ENCODE results near the gene UCN3. TPM values are rescaled to one million over a fixed set of nuclear protein-coding genes. Genes with fewer than 3 reads are reported as not detected.
"Not testable (repeated sequence)": the region's sequence is repeated elsewhere in the genome, so short reads cannot be mapped to it uniquely, and the experiment has no call there.

The UCN3 gene
- polyA plus RNA-seq, 3 donors = 0.34 to 1.4 (median 0.38) TPM

- DNase-seq = no peak
Measured at GRCh38 chr10:5364374-5364773, 392 bp upstream of the UCN3 start.

GRCh38 chr10:5365928-5366327, 1.2 kb downstream of the UCN3 start:
- DNase-seq = no peak

- DNase-seq = no peak
Measured at GRCh38 chr10:5369362-5370158, 4.8 kb downstream of the UCN3 start.

GRCh38 chr10:5370493-5371352, 6.0 kb downstream of the UCN3 start:
- no peak for DNase-seq

- peak; percentile 52 for DNase-seq
Measured at GRCh38 chr10:5373307-5373706, 8.5 kb downstream of the UCN3 start.

GRCh38 chr10:5373891-5374611, 9.3 kb downstream of the UCN3 start:
- DNase-seq = no peak

GRCh38 chr10:5376450-5376849, 11.7 kb downstream of the UCN3 start:
- DNase-seq = no peak

- not testable (repeated sequence) for DNase-seq
Measured at GRCh38 chr10:5379202-5379601, 14.4 kb downstream of the UCN3 start.

- not testable (repeated sequence) for DNase-seq
Measured at GRCh38 chr10:5380395-5380794, 15.6 kb downstream of the UCN3 start.

- no peak for DNase-seq
Measured at GRCh38 chr10:5381187-5381586, 16.4 kb downstream of the UCN3 start.

GRCh38 chr10:5385224-5385623, 20.5 kb downstream of the UCN3 start:
- DNase-seq = no peak

- no peak for DNase-seq
Measured at GRCh38 chr10:5387169-5387568, 22.4 kb downstream of the UCN3 start.

- DNase-seq = no peak
Measured at GRCh38 chr10:5390607-5391205, 25.9 kb downstream of the UCN3 start.

- DNase-seq = no peak
Measured at GRCh38 chr10:5391790-5392189, 27.0 kb downstream of the UCN3 start.

GRCh38 chr10:5393529-5393928, 28.8 kb downstream of the UCN3 start:
- no peak for DNase-seq

GRCh38 chr10:5395168-5395567, 30.4 kb downstream of the UCN3 start:
- no peak for DNase-seq

GRCh38 chr10:5396556-5397300, 32.0 kb downstream of the UCN3 start:
- no peak for DNase-seq

GRCh38 chr10:5399332-5399731, 34.6 kb downstream of the UCN3 start:
- DNase-seq = no peak

GRCh38 chr10:5400468-5401240, 35.9 kb downstream of the UCN3 start:
- no peak for DNase-seq

- DNase-seq = no peak
Measured at GRCh38 chr10:5402798-5403197, 38.0 kb downstream of the UCN3 start.
